HG03520 (cell line): ENCODE measurements around the gene SIRT1.
"Not testable (repeated sequence)": the region's sequence is repeated elsewhere in the genome, so short reads cannot be mapped to it uniquely, and the experiment has no call there.

ENCODE experiments used
- ATAC-seq: cut with Tn5 transposase; IDR thresholded peaks from one replicate; pipeline ENCODE4 v1.9.1; 2021; ENCODE audit warnings: mild to moderate bottlenecking, moderate library complexity; ENCODE audit not compliant: unreplicated experiment

Gene SIRT1

DNA sequence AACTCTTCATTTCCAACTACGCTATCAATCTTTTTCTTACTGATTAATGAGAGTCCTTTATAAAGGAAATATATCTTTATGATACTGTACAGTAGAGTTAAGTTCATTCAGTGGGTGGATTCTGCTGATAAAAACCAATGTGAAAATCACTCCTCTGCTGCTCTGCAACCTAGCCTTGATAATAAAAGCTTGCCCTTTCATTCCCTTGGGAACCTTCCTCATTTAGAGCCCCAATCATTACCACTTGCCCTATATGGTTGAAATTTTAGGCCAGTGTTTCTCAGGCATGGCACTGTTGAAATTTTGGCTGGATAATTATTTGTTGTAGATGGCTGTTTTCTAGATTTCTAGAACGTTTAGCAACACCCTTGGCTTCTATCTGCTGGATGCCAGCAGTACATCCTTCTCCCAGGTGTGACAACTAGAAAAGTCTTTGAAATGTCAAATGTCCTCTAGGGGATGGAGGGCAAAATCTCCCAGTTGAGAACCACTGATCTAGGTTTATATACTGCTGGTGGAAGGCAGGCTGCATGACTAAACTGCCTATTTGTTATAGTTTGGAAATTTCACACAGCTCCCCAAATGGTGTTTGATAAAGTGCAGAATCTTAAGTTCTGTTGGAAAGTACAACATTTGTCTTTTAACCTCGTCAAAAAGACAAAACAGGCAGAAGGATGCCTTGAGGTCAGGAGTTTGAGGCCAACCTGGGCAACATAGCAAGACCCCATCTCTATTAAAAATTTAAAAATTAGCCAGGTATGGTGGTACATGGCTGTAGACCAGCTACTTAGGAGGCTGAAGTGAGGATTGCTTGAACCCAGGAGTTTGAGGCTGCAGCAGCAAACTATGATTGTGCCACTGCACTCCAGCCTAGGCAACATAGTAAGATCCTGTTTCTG is 8.9 kb upstream of the SIRT1 start:
- ATAC-seq = no peak

DNA sequence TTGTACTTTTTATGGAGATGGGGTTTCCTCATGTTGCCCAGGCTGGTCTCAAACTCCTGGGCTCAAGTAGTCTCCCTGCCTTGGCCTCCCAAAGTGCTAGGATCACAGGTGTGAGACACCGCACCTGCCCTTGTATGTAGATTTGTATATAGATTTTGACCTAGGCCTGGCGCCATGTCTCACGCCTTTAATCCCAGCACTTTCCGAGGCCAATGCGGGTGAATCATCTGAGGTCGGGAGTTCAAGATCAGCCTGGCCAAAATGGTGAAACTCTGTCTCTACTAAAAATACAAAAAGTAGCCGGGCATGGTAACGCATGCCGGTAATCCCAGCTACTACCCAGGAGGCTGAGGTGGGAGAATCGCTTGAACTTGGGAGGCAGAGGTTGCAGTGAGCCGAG is 7.0 kb upstream of the SIRT1 start:
- ATAC-seq = not testable (repeated sequence)

DNA sequence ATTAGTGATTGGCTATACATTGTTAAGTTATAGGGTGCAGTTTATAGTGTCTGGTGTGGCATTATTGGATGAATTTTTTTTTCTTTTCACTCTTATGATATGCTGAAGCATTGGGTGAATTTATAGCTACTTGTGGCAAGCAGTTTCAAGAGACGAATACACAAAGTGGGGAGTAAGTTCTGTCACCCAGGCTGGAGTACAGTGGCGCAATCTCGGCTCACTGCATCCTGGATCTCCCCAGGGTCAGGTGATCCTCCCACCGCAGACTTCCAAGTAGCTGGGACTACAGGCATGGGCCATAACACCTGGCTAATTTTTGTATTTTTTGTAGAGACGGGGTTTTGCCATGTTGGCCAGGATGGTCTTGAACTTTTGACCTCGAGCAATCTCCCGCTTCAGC is 6.3 kb upstream of the SIRT1 start:
- no peak for ATAC-seq

DNA sequence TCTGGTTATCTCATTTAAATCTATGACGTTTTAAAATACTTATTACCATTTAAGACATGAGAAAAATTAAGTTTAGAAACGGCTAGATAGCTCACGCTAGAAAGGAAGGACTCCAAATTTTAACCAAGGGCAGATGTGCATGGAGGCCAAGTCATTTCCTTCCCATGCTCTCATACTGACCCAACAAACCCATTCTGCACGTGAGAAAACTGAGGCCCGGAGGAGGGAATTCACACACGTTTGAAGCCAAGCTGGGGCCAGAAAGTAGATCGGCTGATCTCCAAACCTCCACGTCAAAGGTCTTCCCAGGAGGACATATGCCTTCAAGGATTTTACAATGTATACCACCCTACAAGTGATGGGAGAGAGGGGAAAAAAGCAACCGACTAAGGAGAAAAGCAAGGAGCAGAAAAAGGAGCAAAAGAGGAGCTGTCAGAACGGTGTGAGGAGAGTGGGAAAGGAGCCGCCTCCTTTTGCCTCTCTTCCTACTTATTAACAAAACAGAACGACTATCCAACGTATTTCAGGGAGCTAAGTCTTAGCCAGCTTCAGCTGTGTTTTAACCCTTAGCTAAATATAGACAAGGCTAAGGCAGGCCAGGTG is 645 bp upstream of the SIRT1 start:
- ATAC-seq = no peak

DNA sequence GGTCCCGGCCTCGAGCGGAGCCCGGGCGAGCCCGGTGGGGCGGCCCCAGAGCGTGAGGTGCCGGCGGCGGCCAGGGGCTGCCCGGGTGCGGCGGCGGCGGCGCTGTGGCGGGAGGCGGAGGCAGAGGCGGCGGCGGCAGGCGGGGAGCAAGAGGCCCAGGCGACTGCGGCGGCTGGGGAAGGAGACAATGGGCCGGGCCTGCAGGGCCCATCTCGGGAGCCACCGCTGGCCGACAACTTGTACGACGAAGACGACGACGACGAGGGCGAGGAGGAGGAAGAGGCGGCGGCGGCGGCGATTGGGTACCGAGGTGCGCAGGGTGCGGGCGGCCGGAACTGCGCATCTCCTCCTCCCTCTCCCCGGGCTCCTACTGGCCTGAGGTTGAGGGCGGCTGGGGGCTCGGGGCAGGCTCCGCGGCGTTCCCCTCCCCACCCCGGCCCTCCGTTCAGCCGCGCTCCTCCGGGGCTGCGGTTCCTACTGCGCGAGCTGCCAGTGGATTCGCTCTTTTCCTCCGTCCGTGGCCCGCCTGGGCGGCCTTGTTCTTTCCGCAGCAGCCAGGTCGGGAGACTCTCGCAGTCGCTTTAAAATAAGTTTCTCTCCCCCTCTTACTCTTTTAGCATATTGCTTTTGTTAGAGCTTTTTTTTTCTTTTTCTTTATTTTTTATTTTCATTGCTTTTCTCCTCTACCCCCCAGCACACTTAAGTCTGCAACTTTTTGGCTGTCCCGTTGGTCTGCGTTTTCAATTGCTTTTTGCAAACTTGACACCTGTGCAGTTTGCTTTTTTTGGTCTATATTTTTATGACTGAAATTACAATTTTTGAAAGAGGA is 600 bp downstream of the SIRT1 start:
- peak; percentile 53 for ATAC-seq

DNA sequence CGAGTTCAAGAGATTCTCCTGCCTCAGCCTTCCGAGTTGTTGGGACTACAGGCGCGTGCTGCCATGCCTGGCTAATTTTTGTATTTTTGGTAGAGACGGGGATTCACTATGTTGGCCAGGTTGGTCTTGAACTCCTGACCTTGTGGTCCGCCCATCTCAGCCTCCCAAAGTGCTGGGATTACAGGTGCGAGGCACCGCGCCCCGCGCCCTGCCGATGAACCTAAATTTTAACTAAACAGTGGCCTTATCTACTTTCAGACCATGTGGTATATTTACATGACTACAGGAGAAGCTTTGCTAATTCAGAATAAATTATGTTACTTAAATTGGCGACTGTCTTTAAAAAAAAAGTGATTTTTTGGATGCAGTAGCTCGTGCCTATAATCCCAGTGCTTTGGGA is 9.2 kb downstream of the SIRT1 start:
- no peak for ATAC-seq

DNA sequence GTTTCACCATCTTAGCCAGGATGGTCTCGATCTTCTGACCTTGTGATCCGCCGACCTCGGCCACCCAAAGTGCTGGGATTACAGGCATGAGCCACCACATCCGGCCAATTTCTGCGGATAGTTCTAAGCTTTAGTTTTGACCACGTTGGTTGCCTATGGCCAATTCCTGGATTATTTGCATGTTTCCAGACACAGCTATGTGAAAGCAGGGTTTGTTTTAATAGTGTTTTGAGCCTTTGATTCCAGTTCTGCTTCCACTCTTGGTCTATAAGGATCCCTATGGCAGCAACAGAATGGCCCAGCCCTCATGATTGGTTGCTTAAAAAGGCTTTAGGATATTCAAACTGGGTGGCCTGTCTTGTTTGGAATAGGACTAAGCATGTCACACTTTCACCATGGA is 19.1 kb downstream of the SIRT1 start:
- no peak for ATAC-seq

DNA sequence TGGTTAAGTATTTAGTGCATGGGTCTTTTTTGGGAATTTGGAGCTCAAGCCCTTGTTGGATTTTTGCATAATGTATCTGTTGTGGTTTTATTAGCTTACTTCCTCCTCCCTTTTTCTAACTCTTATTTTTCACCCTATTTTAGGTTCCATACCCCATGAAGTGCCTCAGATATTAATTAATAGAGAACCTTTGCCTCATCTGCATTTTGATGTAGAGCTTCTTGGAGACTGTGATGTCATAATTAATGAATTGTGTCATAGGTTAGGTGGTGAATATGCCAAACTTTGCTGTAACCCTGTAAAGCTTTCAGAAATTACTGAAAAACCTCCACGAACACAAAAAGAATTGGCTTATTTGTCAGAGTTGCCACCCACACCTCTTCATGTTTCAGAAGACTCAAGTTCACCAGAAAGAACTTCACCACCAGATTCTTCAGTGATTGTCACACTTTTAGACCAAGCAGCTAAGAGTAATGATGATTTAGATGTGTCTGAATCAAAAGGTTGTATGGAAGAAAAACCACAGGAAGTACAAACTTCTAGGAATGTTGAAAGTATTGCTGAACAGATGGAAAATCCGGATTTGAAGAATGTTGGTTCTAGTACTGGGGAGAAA is 28.0 kb downstream of the SIRT1 start:
- ATAC-seq = no peak

DNA sequence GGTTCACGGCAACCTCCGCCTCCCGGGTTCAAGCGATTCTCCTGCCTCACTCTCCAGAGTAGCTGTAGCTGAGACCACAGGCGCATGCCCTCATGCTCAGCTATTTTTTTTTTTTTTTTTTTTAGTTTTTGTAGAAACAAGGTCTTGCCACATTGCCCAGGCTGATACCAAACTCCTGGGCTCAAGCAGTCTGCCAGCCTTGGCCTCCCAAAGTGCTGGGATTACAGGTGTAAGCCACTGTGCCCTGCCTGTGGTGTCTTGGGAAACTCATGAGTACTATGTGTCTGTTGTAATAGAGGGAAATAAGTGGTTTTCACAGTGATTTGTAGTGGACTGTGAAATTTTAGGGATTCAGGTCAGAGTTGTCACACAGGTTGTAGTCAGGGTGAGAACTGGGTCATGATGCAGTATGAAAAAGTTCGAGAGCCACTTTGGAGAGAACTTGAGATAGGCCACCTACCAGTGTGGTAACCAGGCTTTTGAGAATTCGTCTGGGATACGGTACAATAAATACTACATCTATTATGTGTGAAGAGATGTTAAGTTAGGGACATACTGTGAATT is 30.4 kb downstream of the SIRT1 start:
- no peak for ATAC-seq

DNA sequence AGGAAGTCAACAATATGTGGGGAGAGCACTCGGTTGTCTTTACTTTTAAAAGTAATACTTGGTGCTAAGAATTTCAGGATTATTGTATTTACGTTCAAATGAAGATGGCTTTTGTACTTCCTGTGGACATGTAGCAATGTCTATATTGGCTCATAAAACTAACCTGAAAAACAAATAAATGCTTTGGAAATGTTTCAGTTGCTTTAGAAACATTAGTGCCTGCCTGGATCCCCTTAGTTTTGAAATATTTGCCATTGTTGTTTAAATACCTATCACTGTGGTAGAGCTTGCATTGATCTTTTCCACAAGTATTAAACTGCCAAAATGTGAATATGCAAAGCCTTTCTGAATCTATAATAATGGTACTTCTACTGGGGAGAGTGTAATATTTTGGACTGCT is 32.7 kb downstream of the SIRT1 start:
- ATAC-seq = no peak

DNA sequence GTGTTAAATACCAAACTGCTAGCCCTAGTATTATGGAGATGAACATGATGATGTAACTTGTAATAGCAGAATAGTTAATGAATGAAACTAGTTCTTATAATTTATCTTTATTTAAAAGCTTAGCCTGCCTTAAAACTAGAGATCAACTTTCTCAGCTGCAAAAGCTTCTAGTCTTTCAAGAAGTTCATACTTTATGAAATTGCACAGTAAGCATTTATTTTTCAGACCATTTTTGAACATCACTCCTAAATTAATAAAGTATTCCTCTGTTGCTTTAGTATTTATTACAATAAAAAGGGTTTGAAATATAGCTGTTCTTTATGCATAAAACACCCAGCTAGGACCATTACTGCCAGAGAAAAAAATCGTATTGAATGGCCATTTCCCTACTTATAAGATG is 33.2 kb downstream of the SIRT1 start:
- no peak for ATAC-seq

DNA sequence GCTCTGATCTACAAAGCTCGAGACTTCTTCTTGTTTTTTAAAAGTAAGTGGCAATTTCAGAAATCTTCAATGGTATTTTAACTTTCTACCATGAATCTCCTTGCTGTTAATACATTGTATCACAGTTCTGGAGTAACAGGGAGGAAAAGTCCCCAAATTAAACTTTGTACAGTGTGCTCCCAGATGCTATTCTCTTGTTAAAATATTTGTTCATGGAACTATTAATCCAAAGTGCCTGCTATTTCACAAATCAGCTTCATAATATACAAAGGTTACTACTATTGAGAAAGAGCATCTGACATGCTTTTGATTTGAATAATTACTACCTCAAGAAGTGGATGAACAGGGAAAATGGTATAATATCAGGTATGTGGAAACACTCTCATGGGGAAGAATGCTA is 36.6 kb downstream of the SIRT1 start:
- ATAC-seq = no peak

DNA sequence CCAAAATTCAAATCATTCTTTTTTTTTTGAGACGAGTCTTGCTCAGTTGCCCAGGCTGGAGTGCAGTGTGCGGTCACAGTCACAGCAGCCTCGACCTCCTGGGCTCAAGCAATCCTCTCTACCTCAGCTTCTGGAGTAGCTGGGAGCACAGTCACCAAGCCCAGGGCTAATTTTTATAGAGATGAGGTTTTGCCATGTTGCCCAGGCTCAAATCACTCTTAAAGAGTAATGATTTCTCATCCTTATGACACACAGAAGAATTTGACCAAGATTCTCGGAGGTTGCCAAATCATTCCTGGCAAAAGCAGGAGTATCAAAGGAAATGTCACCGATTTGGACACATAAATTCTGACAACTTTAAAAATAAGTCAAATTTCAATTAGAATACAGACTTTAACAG is 39.1 kb downstream of the SIRT1 start:
- ATAC-seq = no peak

DNA sequence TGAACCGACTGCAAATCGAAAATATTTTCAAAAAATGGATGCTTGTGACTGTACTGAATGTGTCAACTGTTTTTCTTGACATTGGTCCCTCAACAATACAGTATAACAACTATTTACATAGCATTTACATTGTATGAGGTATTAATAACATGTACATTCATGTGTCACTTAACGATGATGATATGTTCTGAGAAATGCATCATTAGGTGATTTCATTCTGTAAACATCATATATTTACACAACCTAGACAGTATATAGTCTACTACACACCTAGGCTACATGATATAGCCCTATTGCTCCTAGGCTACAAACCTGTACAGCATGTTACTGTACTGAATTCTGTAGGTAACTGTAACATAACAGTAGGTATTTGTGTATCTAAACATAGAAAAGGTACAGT is 39.7 kb downstream of the SIRT1 start:
- no peak for ATAC-seq

DNA sequence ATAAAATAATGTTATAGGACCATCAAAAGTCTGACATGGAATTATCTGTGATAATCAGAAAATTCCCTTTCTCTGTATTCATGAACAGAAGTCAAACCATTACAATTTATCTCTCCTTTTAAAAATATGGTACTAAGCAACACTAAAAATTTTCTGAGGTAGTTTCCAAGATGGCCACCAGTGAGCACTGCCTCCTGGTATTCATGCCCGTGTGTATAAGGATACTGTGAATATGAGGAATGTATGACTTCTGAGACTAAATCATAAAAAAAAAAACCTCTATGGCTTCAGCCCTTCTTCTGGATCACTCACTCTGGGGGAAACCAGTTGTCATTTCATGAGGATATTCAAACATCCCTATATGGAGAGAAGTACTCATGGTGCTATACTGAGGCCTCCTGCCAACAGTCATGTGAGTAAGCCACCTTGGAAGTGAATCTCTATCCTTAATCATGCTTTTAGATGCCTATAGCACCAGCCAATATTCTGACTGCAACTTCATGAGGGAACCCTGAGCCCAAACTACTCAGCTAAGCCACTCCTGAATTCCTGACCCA is 41.1 kb downstream of the SIRT1 start:
- ATAC-seq = no peak

DNA sequence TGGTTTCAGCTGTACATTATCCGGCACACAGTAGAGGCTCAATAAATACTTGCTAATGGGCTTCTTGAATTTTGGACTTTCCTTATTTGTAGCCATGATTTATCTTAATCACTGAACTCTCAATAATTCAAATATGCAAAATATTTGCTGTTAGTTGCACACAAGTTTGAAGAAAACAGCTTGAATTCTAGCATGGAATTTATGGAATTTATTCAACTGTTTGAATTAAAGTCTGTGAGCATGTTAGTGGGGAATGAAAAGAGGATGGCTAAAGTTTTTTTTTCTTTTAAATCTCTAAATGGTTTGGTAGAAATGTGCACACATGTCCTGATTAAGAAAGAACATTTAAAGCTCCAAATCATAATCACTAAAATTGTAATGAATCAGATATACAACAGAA is 42.5 kb downstream of the SIRT1 start:
- no peak for ATAC-seq

DNA sequence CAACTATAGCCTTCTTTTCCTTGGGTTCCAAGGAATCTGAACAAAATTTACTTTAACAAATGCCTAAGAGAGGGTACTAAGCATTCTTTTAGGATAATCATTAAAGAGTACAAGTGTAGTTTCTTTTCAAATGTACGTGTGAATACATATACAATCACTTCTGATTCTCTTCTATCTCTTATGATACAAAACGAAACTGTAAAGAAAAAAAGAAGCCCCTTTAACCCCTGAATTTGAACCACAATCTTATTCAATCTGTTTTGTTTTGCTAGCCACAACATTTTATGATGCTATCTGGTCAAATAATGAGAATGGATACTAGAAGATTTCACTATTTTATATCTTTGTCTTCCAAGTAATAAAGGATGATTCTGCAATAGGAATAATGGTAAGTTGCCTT is 48.7 kb downstream of the SIRT1 start:
- ATAC-seq = no peak

DNA sequence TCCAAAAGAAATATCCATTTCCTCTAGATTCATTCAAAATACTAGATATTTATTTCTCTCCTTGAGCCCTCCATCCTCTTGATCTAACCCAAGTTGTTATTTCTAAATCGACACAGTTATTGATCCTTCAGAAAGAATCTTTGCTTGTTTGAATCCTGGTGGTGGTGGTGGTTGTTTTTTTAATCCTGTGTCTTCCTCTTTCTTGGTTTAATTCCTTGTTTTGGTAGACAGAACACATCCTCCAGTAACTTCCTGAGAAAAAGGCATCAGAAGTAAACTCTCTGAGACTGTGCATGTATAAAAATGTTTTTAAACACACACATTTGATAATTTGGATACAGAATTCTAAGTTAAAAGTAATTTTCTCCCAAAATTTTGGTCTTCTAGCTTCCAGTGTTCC is 49.9 kb downstream of the SIRT1 start:
- ATAC-seq = no peak

DNA sequence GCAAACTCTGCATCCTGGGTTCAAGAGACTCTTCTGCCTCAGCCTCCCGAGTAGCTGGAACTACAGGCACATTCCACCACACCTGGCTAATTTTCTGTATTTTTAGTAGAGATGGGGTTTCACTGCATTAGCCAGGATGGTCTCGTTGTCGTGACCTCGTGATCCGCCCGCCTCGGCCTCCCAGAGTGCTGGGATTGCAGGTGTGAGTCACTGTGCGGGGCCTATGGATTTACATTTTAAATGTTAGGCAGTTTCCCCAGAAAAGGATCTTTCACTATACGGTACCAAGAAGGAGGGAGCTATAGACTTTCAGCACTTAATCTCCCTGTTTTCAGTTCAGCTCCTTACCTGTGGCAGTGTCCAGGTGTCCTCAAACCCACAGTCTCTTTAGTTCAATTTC is 50.8 kb downstream of the SIRT1 start:
- ATAC-seq = no peak

DNA sequence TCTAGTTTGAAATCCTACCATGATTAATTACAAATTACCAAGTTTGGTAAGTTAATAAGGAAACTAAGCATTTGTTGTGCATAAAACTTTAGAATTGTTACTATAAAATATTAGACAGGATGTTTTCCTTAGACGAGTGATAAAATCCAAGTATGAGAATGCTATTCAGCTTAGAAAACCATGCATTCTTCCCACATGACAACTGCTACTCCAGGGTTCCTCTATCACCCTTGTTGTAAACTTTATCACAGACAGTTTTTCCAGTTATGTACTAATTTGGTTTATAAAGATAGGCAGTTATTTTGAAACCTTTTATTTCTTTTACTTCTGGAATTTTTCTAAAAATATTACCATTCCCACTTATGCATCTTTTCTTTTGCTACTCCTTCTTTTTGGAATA is 52.0 kb downstream of the SIRT1 start:
- ATAC-seq = no peak

DNA sequence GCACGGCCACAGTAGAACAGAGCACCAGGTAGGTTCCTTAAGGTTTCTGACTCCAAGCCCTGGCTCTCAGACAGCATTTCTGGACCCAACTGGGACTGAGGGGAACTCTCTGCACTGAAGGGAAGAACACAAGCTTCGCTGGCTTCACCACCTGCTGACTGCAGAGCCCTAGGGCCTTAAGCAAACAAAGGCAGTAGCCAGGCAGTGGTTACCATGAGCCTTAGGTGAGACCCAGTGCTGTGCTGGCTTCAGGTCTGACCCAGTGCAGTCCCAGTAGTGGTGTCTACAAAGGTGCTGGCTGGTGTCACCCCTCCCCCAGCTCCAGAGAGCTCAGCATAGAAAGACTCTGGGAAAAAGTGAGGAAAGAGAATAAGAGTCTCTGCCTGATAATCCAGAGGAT is 59.5 kb downstream of the SIRT1 start:
- no peak for ATAC-seq
